ENCODE data around the gene IL10RB. TPM values are rescaled to one million over a fixed set of nuclear protein-coding genes. Genes with fewer than 3 reads are reported as not detected.

Gene IL10RB
- total and polyA plus RNA-seq, 10 of the 15 experiments (the other 5 are each of a cell fraction or from before 2014, with no cell fraction given) = 15.0 to 55.1 (median 34.9) TPM

- Histone ChIP-seq H3K79me2 (ENCODE audit: control insufficient read depth, insufficient read depth, low read length) (no peaks in the 10 kb centered on the region), H2AFZ (ENCODE audit: control insufficient read depth, low read depth, low read length) (no peak overlapping the region), H3K9ac (ENCODE audit: control insufficient read depth, insufficient read depth, low read length) (no peak overlapping the region), H3K36me3 (ENCODE audit: control insufficient read depth in 2 of 2, insufficient read depth in 2 of 2, low read length in 1 of 2) (no peaks in the 10 kb centered on the region), H4K20me1 (ENCODE audit: control insufficient read depth, insufficient read depth) (no peaks in the 10 kb centered on the region), H3K4me3 (no peak overlapping the region), H3K27ac (ENCODE audit: control insufficient read depth, insufficient read depth) (no peak overlapping the region), H3K9me3 (replicated peaks; ENCODE audit: control insufficient read depth, insufficient read depth, low read length) (peaks cover 2% of the 10 kb centered on the region; the same call in 2 of the 3 replicates), H3K27me3 (replicated peaks in 1 of 2; ENCODE audit: control insufficient read depth in 2 of 2, insufficient read depth in 2 of 2, low read length in 1 of 2) (no peaks in the 10 kb centered on the region), H3K4me1 (ENCODE audit: control insufficient read depth, insufficient read depth, low read length) (no peaks in the 10 kb centered on the region; the same call in 1 of the 2 replicates), H3K4me2 (ENCODE audit: control insufficient read depth, insufficient read depth) (no peak overlapping the region)
- ChIA-PET SMC1A (ENCODE audit: uncharacterized antibody, unreplicated experiment) (interaction anchor here (0.8 to 1.0 kb wide), 2 partner anchors 11 to 80 kb away, joined by 3 read pairs; no protein-coding TSS in a partner anchor), CTCF (no interaction called here), RAD21 (ENCODE audit: unreplicated experiment) (interaction anchor here (0.9 kb wide), 1 partner anchor 127 kb away, joined by 3 read pairs; no protein-coding TSS in a partner anchor), POLR2A (no interaction called here)
- intact Hi-C loops (cut with micrococcal nuclease; ENCODE audit: unreplicated experiment) = no loop called here
- BruUV-seq (replicated peaks) = no TSS peak
- 49% methylated on average over 6 of the region's 6 CpGs for WGBS (ENCODE audit: insufficient coverage, insufficient replicate concordance, low lambda C conversion rate, missing lambda C conversion rate)
- DNase-seq (ENCODE audit: low read depth, low spot score) = no peak
- ATAC-seq = no peak
- TF ChIP-seq ZBED1 (IDR thresholded peaks at IDR 0.05; ENCODE audit: borderline replicate concordance) (no peak), CHD1 (IDR thresholded peaks at IDR 0.05; ENCODE audit: low read depth, low read length) (no peak)
- in situ Hi-C loops (cut with MboI) = no loop called here
- no peak for FAIRE-seq
These were observed 51.0 kb downstream of the IL10RB start for GRCh38 chr21:33317145-33317544.

- Histone ChIP-seq H2AFZ (ENCODE audit: control insufficient read depth, low read depth, low read length) (no peak overlapping the region), H3K4me1 (ENCODE audit: control insufficient read depth, insufficient read depth, low read length) (no peaks in the 10 kb centered on the region; the same call in 1 of the 2 replicates), H4K20me1 (ENCODE audit: control insufficient read depth, insufficient read depth) (no peaks in the 10 kb centered on the region), H3K9ac (ENCODE audit: control insufficient read depth, insufficient read depth, low read length) (no peak overlapping the region), H3K4me3 (no peak overlapping the region), H3K9me3 (replicated peaks; ENCODE audit: control insufficient read depth, insufficient read depth, low read length) (peaks cover 2% of the 10 kb centered on the region; the same call in 2 of the 3 replicates), H3K36me3 (ENCODE audit: control insufficient read depth in 2 of 2, insufficient read depth in 2 of 2, low read length in 1 of 2) (no peaks in the 10 kb centered on the region), H3K4me2 (ENCODE audit: control insufficient read depth, insufficient read depth) (no peak overlapping the region), H3K27ac (ENCODE audit: control insufficient read depth, insufficient read depth) (no peak overlapping the region), H3K79me2 (ENCODE audit: control insufficient read depth, insufficient read depth, low read length) (no peaks in the 10 kb centered on the region), H3K27me3 (replicated peaks in 1 of 2; ENCODE audit: control insufficient read depth in 2 of 2, insufficient read depth in 2 of 2, low read length in 1 of 2) (no peaks in the 10 kb centered on the region)
- POLR2A ChIA-PET = no interaction called here
- FAIRE-seq = no peak
- RAD21 ChIA-PET (ENCODE audit: unreplicated experiment) = no interaction called here
- in situ Hi-C loops (cut with MboI) (no loop called here), intact Hi-C loops (cut with micrococcal nuclease; ENCODE audit: unreplicated experiment) (no loop called here)
- no TSS peak for BruUV-seq (replicated peaks)
- SMC1A ChIA-PET (ENCODE audit: uncharacterized antibody, unreplicated experiment) = no interaction called here
- CTCF ChIA-PET = no interaction called here
- ATAC-seq = no peak
- 72% methylated on average over 14 of the region's 14 CpGs for WGBS (ENCODE audit: insufficient coverage, insufficient replicate concordance, low lambda C conversion rate, missing lambda C conversion rate)
- no peak for DNase-seq (ENCODE audit: low read depth, low spot score)
- no peak for TF ChIP-seq ZNF687 (IDR thresholded peaks at IDR 0.05)
- no peak for TF ChIP-seq ZBTB4 (CRISPR knock-in tag; IDR thresholded peaks at IDR 0.05)
- TF ChIP-seq NFYA (IDR thresholded peaks at IDR 0.05; ENCODE audit: borderline replicate concordance, low read depth, low read length) = no peak
These were observed 51.8 kb downstream of the IL10RB start for GRCh38 chr21:33317786-33318486.
